ENCODE measurements around the gene FNDC1.
A peak's percentile ranks its signal among the peaks of the same experiment; 100 is the strongest.

Gene FNDC1

DNA sequence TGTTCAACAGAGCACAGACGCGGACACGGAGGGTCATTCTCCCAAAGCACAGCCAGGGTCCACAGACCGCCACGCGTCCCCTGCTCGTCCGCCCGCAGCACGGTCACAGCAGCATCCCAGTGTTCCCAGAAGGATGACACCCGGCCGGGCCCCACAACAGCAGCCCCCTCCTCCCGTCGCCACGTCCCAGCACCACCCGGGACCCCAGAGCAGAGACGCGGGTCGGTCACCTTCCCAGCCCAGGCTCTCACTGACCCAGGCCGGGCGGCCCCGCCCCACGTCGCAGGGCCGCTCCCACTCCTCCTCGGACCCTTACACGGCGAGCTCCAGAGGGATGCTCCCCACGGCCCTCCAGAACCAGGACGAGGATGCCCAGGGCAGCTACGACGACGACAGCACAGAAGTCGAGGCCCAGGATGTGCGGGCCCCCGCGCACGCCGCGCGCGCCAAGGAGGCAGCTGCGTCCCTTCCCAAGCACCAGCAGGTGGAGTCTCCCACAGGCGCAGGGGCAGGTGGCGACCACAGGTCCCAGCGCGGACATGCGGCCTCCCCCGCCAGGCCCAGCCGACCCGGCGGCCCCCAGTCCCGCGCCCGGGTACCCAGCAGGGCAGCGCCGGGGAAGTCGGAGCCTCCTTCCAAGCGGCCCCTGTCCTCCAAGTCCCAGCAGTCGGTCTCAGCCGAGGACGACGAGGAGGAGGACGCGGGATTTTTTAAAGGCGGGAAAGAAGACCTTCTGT lies 64.3 kb downstream of the FNDC1 start:
- H3K4me2 ChIP-seq (ENCODE audit: low read length): peak overlapping the region; percentile 33
- H2BK15ac ChIP-seq (replicated peaks; ENCODE audit: low read depth): no peak overlapping the region
- no peak overlapping the region for H2AK5ac ChIP-seq (ENCODE audit: low read length)
- H3K4me1 ChIP-seq (ENCODE audit: control insufficient read depth, low read depth, low read length): no peaks in the 10 kb centered on the region
- H3K36me3 ChIP-seq (ENCODE audit: control insufficient read depth, insufficient read depth, low read length): no peaks in the 10 kb centered on the region
- H3K18ac ChIP-seq (ENCODE audit: low read length): no peak overlapping the region
- no peak overlapping the region for H3K9ac ChIP-seq (ENCODE audit: low read length)
- H3K27me3 ChIP-seq (ENCODE audit: insufficient read depth, low read length, poor library complexity): peaks cover 17% of the 10 kb centered on the region
- H3K79me2 ChIP-seq (ENCODE audit: control insufficient read depth, insufficient read depth, low read length): no peaks in the 10 kb centered on the region
- H3K4me3 ChIP-seq (ENCODE audit: low read length): no peak overlapping the region
- no peaks in the 10 kb centered on the region for H3K79me1 ChIP-seq (ENCODE audit: low read length)
- H3K4ac ChIP-seq (ENCODE audit: low read depth, low read length): no peak overlapping the region
- H3K27ac ChIP-seq (ENCODE audit: low read depth, low read length): no peak overlapping the region
- no peak overlapping the region for H4K8ac ChIP-seq (ENCODE audit: low read depth, low read length)
- no peak overlapping the region for H2BK120ac ChIP-seq (ENCODE audit: low read depth, low read length)
- peak; percentile 51 for DNase-seq
- no CpG with 5 or more reads among the region's 66 CpGs for WGBS (ENCODE audit: extremely low coverage, insufficient coverage, low lambda C conversion rate)
- no peak overlapping the region for H3K23ac ChIP-seq (ENCODE audit: low read length)
- H2BK5ac ChIP-seq (ENCODE audit: low read length): no peak overlapping the region
- no peak overlapping the region for H3K56ac ChIP-seq (ENCODE audit: low read length)
- H4K5ac ChIP-seq (ENCODE audit: low read length): no peak overlapping the region

- Histone ChIP-seq H2BK5ac (ENCODE audit: low read length) (no peak overlapping the region), H3K56ac (ENCODE audit: low read length) (no peak overlapping the region), H3K4ac (ENCODE audit: low read depth, low read length) (no peak overlapping the region), H3K79me2 (ENCODE audit: control insufficient read depth, insufficient read depth, low read length) (no peaks in the 10 kb centered on the region), H3K23ac (ENCODE audit: low read length) (no peak overlapping the region), H3K4me3 (ENCODE audit: low read length) (no peak overlapping the region), H3K27me3 (ENCODE audit: insufficient read depth, low read length, poor library complexity) (peaks cover 17% of the 10 kb centered on the region), H3K18ac (ENCODE audit: low read length) (no peak overlapping the region), H2BK120ac (ENCODE audit: low read depth, low read length) (no peak overlapping the region), H4K8ac (ENCODE audit: low read depth, low read length) (no peak overlapping the region), H3K9ac (ENCODE audit: low read length) (no peak overlapping the region), H3K79me1 (ENCODE audit: low read length) (no peaks in the 10 kb centered on the region), H3K36me3 (ENCODE audit: control insufficient read depth, insufficient read depth, low read length) (no peaks in the 10 kb centered on the region), H4K5ac (ENCODE audit: low read length) (no peak overlapping the region), H3K27ac (ENCODE audit: low read depth, low read length) (no peak overlapping the region), H2AK5ac (ENCODE audit: low read length) (no peak overlapping the region), H2BK15ac (replicated peaks; ENCODE audit: low read depth) (no peak overlapping the region), H3K4me1 (ENCODE audit: control insufficient read depth, low read depth, low read length) (no peaks in the 10 kb centered on the region), H3K4me2 (ENCODE audit: low read length) (no peak overlapping the region)
- no peak for DNase-seq
- no CpG with 5 or more reads among the region's 26 CpGs for WGBS (ENCODE audit: extremely low coverage, insufficient coverage, low lambda C conversion rate)
Measured at GRCh38 chr6:159234102-159234553, 64.9 kb downstream of the FNDC1 start.

DNA sequence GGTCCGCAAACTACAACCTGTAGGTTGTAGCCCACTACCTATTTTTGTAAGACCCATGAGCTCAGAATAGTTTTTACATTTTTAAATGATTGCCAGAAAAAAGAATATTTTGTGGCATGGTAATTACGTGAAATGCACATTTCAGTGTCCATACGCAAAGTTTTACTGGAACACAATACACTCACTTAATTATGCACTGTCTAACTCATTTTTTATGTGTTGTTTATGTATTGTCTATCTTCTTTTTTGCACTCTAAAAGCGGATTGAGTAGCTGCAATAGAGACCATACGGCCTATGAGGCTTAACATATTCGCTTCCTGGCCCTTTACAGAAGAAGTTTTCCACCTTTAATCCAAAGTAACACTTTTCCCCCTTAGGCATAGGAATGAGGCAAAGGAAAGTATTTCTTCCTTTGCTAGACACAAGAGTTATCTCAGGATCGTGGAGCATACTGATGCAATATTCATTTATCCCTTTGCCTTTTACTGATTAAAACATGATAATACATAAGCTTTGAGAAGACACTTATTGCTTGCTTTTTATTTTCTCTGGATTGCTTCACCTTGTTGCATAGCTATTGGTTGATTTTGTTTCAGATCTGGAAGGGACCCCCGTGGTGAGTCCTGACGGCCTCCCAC lies 69.8 kb downstream of the FNDC1 start:
- Histone ChIP-seq H3K56ac (ENCODE audit: low read length) (no peak overlapping the region), H3K4me3 (ENCODE audit: low read length) (no peak overlapping the region), H3K4me2 (ENCODE audit: low read length) (no peak overlapping the region), H2AK5ac (ENCODE audit: low read length) (no peak overlapping the region), H3K9ac (ENCODE audit: low read length) (no peak overlapping the region), H3K79me1 (ENCODE audit: low read length) (no peaks in the 10 kb centered on the region), H2BK15ac (replicated peaks; ENCODE audit: low read depth) (no peak overlapping the region), H2BK5ac (ENCODE audit: low read length) (no peak overlapping the region), H3K27ac (ENCODE audit: low read depth, low read length) (no peak overlapping the region), H4K5ac (ENCODE audit: low read length) (no peak overlapping the region), H4K8ac (ENCODE audit: low read depth, low read length) (no peak overlapping the region), H3K36me3 (ENCODE audit: control insufficient read depth, insufficient read depth, low read length) (no peaks in the 10 kb centered on the region), H3K27me3 (ENCODE audit: insufficient read depth, low read length, poor library complexity) (peaks cover 12% of the 10 kb centered on the region), H3K79me2 (ENCODE audit: control insufficient read depth, insufficient read depth, low read length) (no peaks in the 10 kb centered on the region), H2BK120ac (ENCODE audit: low read depth, low read length) (no peak overlapping the region), H3K23ac (ENCODE audit: low read length) (no peak overlapping the region), H3K18ac (ENCODE audit: low read length) (no peak overlapping the region), H3K4ac (ENCODE audit: low read depth, low read length) (no peak overlapping the region), H3K4me1 (ENCODE audit: control insufficient read depth, low read depth, low read length) (no peaks in the 10 kb centered on the region)
- no peak for DNase-seq
- no CpG with 5 or more reads among the region's 9 CpGs for WGBS (ENCODE audit: extremely low coverage, insufficient coverage, low lambda C conversion rate)

DNA sequence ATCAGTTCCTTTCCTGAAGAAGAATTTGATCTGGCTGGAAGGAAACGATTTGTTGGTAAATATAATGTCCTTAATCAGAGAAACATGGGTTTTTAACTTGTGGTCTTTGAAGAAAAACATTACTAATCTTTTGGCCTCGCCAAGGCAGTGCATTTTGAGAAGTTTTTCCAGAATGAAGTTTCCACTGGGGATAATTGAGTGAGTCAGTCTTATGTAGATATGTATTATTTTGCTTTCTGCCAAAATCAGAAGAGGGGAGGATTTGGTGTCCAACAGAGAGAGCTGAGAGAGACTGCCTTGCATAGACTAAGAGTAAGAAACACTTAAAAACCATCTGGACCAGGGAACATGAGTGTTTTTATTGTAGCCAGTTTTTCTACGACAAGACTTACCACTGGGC lies 79.9 kb downstream of the FNDC1 start:
- no CpG with 5 or more reads among the region's 3 CpGs for WGBS (ENCODE audit: extremely low coverage, insufficient coverage, low lambda C conversion rate)
- no peak overlapping the region for H3K27ac ChIP-seq (ENCODE audit: low read depth, low read length)
- DNase-seq: no peak

DNA sequence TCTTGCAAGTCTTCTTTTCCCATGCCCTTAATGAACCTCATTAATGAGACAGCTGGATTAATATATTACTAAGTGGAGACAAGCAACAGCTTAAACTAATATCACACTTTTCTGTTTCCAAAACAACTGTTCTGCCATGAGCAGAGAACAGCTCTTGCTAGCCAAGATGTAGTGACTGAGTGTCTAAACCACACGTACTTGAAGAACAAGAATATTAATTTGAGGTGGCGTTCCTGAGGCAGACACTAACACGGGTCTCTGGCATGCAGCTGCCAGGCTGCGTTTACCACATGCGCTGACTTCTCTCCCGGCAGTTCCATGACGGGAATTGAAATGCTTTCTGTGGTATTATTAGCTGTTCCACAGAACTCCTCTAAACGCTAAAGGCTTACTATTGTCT lies 80.6 kb downstream of the FNDC1 start:
- H3K4ac ChIP-seq (ENCODE audit: low read depth, low read length): no peak overlapping the region
- no peak overlapping the region for H2BK15ac ChIP-seq (replicated peaks; ENCODE audit: low read depth)
- H3K18ac ChIP-seq (ENCODE audit: low read length): no peak overlapping the region
- no peak overlapping the region for H4K8ac ChIP-seq (ENCODE audit: low read depth, low read length)
- no peaks in the 10 kb centered on the region for H3K36me3 ChIP-seq (ENCODE audit: control insufficient read depth, insufficient read depth, low read length)
- H2BK5ac ChIP-seq (ENCODE audit: low read length): no peak overlapping the region
- H3K27ac ChIP-seq (ENCODE audit: low read depth, low read length): no peak overlapping the region
- no peaks in the 10 kb centered on the region for H3K4me1 ChIP-seq (ENCODE audit: control insufficient read depth, low read depth, low read length)
- no CpG with 5 or more reads among the region's 8 CpGs for WGBS (ENCODE audit: extremely low coverage, insufficient coverage, low lambda C conversion rate)
- H3K23ac ChIP-seq (ENCODE audit: low read length): no peak overlapping the region
- no peak overlapping the region for H3K4me2 ChIP-seq (ENCODE audit: low read length)
- no peak overlapping the region for H3K4me3 ChIP-seq (ENCODE audit: low read length)
- DNase-seq: no peak
- no peak overlapping the region for H3K56ac ChIP-seq (ENCODE audit: low read length)
- no peak overlapping the region for H2BK120ac ChIP-seq (ENCODE audit: low read depth, low read length)
- no peak overlapping the region for H3K9ac ChIP-seq (ENCODE audit: low read length)
- no peak overlapping the region for H2AK5ac ChIP-seq (ENCODE audit: low read length)
- no peaks in the 10 kb centered on the region for H3K79me2 ChIP-seq (ENCODE audit: control insufficient read depth, insufficient read depth, low read length)
- no peaks in the 10 kb centered on the region for H3K79me1 ChIP-seq (ENCODE audit: low read length)
- H4K5ac ChIP-seq (ENCODE audit: low read length): no peak overlapping the region
- H3K27me3 ChIP-seq (ENCODE audit: insufficient read depth, low read length, poor library complexity): no peaks in the 10 kb centered on the region

More for the DNA sequence above, 79.9 kb downstream of the FNDC1 start:
- no peak overlapping the region for H2AK5ac ChIP-seq (ENCODE audit: low read length)
- H3K4me2 ChIP-seq (ENCODE audit: low read length): no peak overlapping the region
- H4K5ac ChIP-seq (ENCODE audit: low read length): no peak overlapping the region
- H3K79me1 ChIP-seq (ENCODE audit: low read length): no peaks in the 10 kb centered on the region
- no peaks in the 10 kb centered on the region for H3K27me3 ChIP-seq (ENCODE audit: insufficient read depth, low read length, poor library complexity)
- H3K36me3 ChIP-seq (ENCODE audit: control insufficient read depth, insufficient read depth, low read length): no peaks in the 10 kb centered on the region
- no peak overlapping the region for H3K56ac ChIP-seq (ENCODE audit: low read length)
- no peak overlapping the region for H2BK5ac ChIP-seq (ENCODE audit: low read length)
- H3K18ac ChIP-seq (ENCODE audit: low read length): no peak overlapping the region
- no peak overlapping the region for H2BK120ac ChIP-seq (ENCODE audit: low read depth, low read length)
- H3K4me1 ChIP-seq (ENCODE audit: control insufficient read depth, low read depth, low read length): no peaks in the 10 kb centered on the region
- H3K23ac ChIP-seq (ENCODE audit: low read length): no peak overlapping the region
- no peak overlapping the region for H3K4me3 ChIP-seq (ENCODE audit: low read length)
- H3K79me2 ChIP-seq (ENCODE audit: control insufficient read depth, insufficient read depth, low read length): no peaks in the 10 kb centered on the region
- H4K8ac ChIP-seq (ENCODE audit: low read depth, low read length): no peak overlapping the region
- no peak overlapping the region for H3K9ac ChIP-seq (ENCODE audit: low read length)
- H3K4ac ChIP-seq (ENCODE audit: low read depth, low read length): no peak overlapping the region
- no peak overlapping the region for H2BK15ac ChIP-seq (replicated peaks; ENCODE audit: low read depth)

Data from mesendoderm (in vitro differentiated cells).